HS-5 (cell line): ENCODE measurements around the gene PEX12.
"Not testable (repeated sequence)": the region's sequence is repeated elsewhere in the genome, so short reads cannot be mapped to it uniquely, and the experiment has no call there.

ENCODE experiments used
- DNase-seq: peaks from one replicate; pipeline ENCODE4 v3.0.0-alpha.2; 2012; ENCODE audit warnings: low read depth

PEX12 gene

GRCh38 chr17:35535406-35535805, 43.0 kb downstream of the PEX12 start:
- DNase-seq: not testable (repeated sequence)

DNA sequence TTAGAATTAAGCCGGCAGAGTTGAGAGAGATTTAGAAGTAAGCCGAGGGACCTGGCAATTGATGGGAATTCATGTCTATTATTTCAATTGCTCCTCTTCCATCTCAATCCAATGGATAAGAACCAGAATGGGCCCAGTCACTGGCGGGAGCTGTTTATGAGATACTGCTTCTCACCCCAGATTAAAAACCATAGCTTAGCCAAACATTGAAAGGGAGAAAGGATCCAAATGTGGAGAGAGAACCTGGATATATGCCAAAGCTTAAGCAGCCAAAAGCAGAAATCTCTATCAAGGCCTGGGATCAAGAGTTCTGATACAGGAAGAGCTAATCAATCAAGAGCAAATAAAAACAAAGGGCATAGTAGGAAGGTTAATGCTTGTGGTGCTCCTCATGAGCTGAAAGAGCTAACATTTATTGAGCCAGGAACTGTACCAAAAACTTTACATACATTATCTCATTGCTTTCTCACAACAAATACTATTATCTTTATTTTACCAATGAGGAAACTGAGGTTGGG, 43.7 kb downstream of the PEX12 start:
- DNase-seq: no peak

DNA sequence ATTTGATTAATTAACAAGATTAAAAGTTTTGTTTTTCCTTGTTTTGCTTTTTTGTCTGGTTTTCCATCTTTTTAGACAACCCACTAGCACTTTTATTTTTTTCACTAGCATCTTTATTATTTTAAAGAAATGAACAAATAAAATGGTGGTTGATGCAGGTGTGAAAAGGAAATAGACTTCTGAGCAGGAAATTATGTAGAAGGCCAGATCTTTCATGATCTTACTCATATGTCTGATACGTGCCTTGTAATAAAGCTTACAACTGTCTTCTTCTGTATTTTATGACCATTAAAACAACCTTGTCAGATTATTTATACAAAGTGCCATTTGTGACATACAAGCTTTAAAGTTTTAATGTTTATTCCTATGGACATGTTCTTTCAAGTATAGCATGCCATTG, 47.2 kb downstream of the PEX12 start:
- DNase-seq: no peak

DNA sequence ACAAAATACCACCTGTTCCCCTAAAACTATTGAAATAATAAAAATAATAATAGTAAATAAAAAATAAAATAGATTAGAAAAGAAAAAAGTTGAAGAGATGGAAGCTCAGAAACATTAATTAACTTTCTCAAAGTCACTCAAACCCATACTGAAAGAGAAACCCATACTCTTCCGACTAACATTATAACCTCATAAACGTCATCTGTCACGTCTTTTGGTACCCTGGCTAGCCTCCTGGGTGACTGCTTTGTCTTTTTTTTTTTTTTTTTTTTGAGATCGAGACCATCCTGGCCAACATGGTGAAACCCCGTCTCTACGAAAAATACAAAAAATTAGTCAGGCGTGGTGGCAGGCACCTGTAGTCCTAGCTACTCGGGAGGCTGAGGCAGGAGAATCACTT, 48.5 kb downstream of the PEX12 start:
- DNase-seq: no peak

DNA sequence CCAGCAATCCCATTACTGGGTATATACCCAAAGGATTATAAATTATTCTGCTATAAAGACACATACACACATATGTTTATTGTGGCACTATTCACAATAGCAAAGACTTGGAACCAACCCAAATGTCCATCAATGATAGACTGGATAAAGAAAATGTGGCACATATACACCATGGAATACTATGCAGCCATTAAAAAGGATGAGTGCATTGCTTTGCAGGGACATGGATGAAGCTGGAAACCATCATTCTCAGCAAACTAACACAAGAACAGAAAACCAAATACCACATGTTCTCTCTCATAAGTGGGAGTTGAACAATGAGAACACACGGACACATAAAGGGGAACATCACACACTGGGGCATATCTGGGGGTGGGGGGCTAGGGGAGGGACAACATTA, 49.0 kb downstream of the PEX12 start:
- not testable (repeated sequence) for DNase-seq
